ENCODE results near the gene GRID1. TPM values are rescaled to one million over a fixed set of nuclear protein-coding genes. Genes with fewer than 3 reads are reported as not detected.

The GRID1 gene
- total RNA-seq, 1 experiment from 2014 or later: not detected

- BruUV-seq (replicated peaks): no TSS peak
- DNase-seq: no peak
- Histone ChIP-seq H3K27me3 (ENCODE audit: insufficient read depth, low read depth) (no peaks in the 10 kb centered on the region), H3K9me2 (ENCODE audit: insufficient read depth) (no peaks in the 10 kb centered on the region), H3K4me1 (replicated peaks; ENCODE audit: insufficient read depth) (no peaks in the 10 kb centered on the region), H3K4me2 (no peak overlapping the region), H3K9me3 (ENCODE audit: insufficient read depth, low read depth) (no peaks in the 10 kb centered on the region), H4K20me1 (ENCODE audit: insufficient read depth) (no peaks in the 10 kb centered on the region), H3F3A (ENCODE audit: insufficient read depth, low read depth) (no peaks in the 10 kb centered on the region), H2AFZ (no peak overlapping the region), H3K79me2 (ENCODE audit: low read depth) (no peaks in the 10 kb centered on the region), H3K36me3 (ENCODE audit: low read depth) (no peaks in the 10 kb centered on the region), H3K4me3 (no peak overlapping the region), H3K27ac (no peak overlapping the region)
- POLR2A ChIA-PET (ENCODE audit: unreplicated experiment): no interaction called here
- TF ChIP-seq CTCF (conservative IDR thresholded peaks at IDR 0.05) (no peak), EZH2 (IDR thresholded peaks at IDR 0.05; ENCODE audit: low read depth) (no peak)
- intact Hi-C loops (cut with micrococcal nuclease; ENCODE audit: unreplicated experiment): no loop called here
- CTCF ChIA-PET: no interaction called here
Observed at GRCh38 chr10:86007171-86007570, 359.4 kb downstream of the GRID1 start.

GRCh38 chr10:86004337-86004736 is 362.3 kb downstream of the GRID1 start:
- ChIA-PET CTCF (no interaction called here), POLR2A (ENCODE audit: unreplicated experiment) (no interaction called here)

GRCh38 chr10:86003201-86003621 is 363.4 kb downstream of the GRID1 start:
- intact Hi-C loops (cut with micrococcal nuclease; ENCODE audit: unreplicated experiment): no loop called here
- no peak overlapping the region for H3K4me3 ChIP-seq
- H4K20me1 ChIP-seq (ENCODE audit: insufficient read depth): no peaks in the 10 kb centered on the region
- H3K4me2 ChIP-seq: no peak overlapping the region
- no peaks in the 10 kb centered on the region for H3K79me2 ChIP-seq (ENCODE audit: low read depth)
- TF ChIP-seq CTCF (conservative IDR thresholded peaks at IDR 0.05): no peak
- TF ChIP-seq EZH2 (IDR thresholded peaks at IDR 0.05; ENCODE audit: low read depth): no peak
- no peak overlapping the region for H2AFZ ChIP-seq
- H3K27me3 ChIP-seq (ENCODE audit: insufficient read depth, low read depth): no peaks in the 10 kb centered on the region
- DNase-seq: no peak
- no peak overlapping the region for H3K27ac ChIP-seq
- no TSS peak for BruUV-seq (replicated peaks)
- H3K9me2 ChIP-seq (ENCODE audit: insufficient read depth): no peaks in the 10 kb centered on the region
- no peaks in the 10 kb centered on the region for H3K9me3 ChIP-seq (ENCODE audit: insufficient read depth, low read depth)
- H3K4me1 ChIP-seq (replicated peaks; ENCODE audit: insufficient read depth): no peaks in the 10 kb centered on the region
- CTCF ChIA-PET: no interaction called here
- POLR2A ChIA-PET (ENCODE audit: unreplicated experiment): no interaction called here
- H3K36me3 ChIP-seq (ENCODE audit: low read depth): no peaks in the 10 kb centered on the region
- H3F3A ChIP-seq (ENCODE audit: insufficient read depth, low read depth): no peaks in the 10 kb centered on the region

More at GRCh38 chr10:86004337-86004736, 362.3 kb downstream of the GRID1 start:
- Histone ChIP-seq H3K4me2 (no peak overlapping the region), H3K36me3 (ENCODE audit: low read depth) (no peaks in the 10 kb centered on the region), H3F3A (ENCODE audit: insufficient read depth, low read depth) (no peaks in the 10 kb centered on the region), H4K20me1 (ENCODE audit: insufficient read depth) (no peaks in the 10 kb centered on the region), H3K9me2 (ENCODE audit: insufficient read depth) (no peaks in the 10 kb centered on the region), H2AFZ (no peak overlapping the region), H3K79me2 (ENCODE audit: low read depth) (no peaks in the 10 kb centered on the region), H3K4me1 (replicated peaks; ENCODE audit: insufficient read depth) (no peaks in the 10 kb centered on the region), H3K9me3 (ENCODE audit: insufficient read depth, low read depth) (no peaks in the 10 kb centered on the region), H3K4me3 (no peak overlapping the region), H3K27ac (no peak overlapping the region), H3K27me3 (ENCODE audit: insufficient read depth, low read depth) (no peaks in the 10 kb centered on the region)
- intact Hi-C loops (cut with micrococcal nuclease; ENCODE audit: unreplicated experiment): no loop called here
- TF ChIP-seq EZH2 (IDR thresholded peaks at IDR 0.05; ENCODE audit: low read depth) (no peak), CTCF (conservative IDR thresholded peaks at IDR 0.05) (no peak)
- BruUV-seq (replicated peaks): no TSS peak
- DNase-seq: no peak
